DMS114 treated with DMSO at 0.1 percent for 48 hours (cell line): ENCODE data around the gene LCN6.
"Not testable (repeated sequence)": the region's sequence is repeated elsewhere in the genome, so short reads cannot be mapped to it uniquely, and the experiment has no call there.

Experiments used
- DNase-seq: peaks from one replicate; lab custom pipeline; 2025; ENCODE audit not compliant: unreplicated experiment; lab: John Stamatoyannopoulos, UW

LCN6 gene

GRCh38 chr9:136748201-136748600, at the start of gene LCN6:
Gene LCN6, minus strand, starts transcription at chr9:136748525. Its CDS starts 42 bp downstream, at chr9:136748483.
- DNase-seq, result no peak

GRCh38 chr9:136796775-136797347, 48.5 kb upstream of the LCN6 start:
- DNase-seq, result not testable (repeated sequence)

GRCh38 chr9:136796238-136796774, 48.0 kb upstream of the LCN6 start, which contains the start of gene CCDC183:
Gene CCDC183, plus strand, starts transcription at chr9:136796338. Its CDS starts 60 bp downstream, at chr9:136796398.
- no peak for DNase-seq

- DNase-seq, result no peak
Measured at GRCh38 chr9:136795000-136795348, 46.6 kb upstream of the LCN6 start.

GRCh38 chr9:136794281-136794999, 46.1 kb upstream of the LCN6 start:
- no peak for DNase-seq

GRCh38 chr9:136793086-136793946, 45.0 kb upstream of the LCN6 start:
- peak; percentile 44 for DNase-seq

- no peak for DNase-seq
Measured at GRCh38 chr9:136792321-136793085, 44.2 kb upstream of the LCN6 start.

GRCh38 chr9:136791516-136792276, 43.4 kb upstream of the LCN6 start:
- DNase-seq, result no peak

GRCh38 chr9:136790640-136791515, 42.6 kb upstream of the LCN6 start, which contains the start of gene TMEM141:
Gene TMEM141, plus strand, starts transcription at chr9:136791344. Its CDS starts 27 bp downstream, at chr9:136791371.
- peak; percentile 93 for DNase-seq

GRCh38 chr9:136789523-136789937, 41.2 kb upstream of the LCN6 start:
- no peak for DNase-seq

- DNase-seq, result not testable (repeated sequence)
Measured at GRCh38 chr9:136788644-136789522, 40.6 kb upstream of the LCN6 start.

GRCh38 chr9:136787690-136788400, 39.5 kb upstream of the LCN6 start:
- DNase-seq, result peak; percentile 31

GRCh38 chr9:136786983-136787382, 38.7 kb upstream of the LCN6 start:
- DNase-seq, result not testable (repeated sequence)

- no peak for DNase-seq
Measured at GRCh38 chr9:136786451-136786850, 38.1 kb upstream of the LCN6 start.

- not testable (repeated sequence) for DNase-seq
Measured at GRCh38 chr9:136785565-136786355, 37.4 kb upstream of the LCN6 start.

GRCh38 chr9:136784997-136785361, 36.7 kb upstream of the LCN6 start:
- no peak for DNase-seq
